HCT116 (cell line): ENCODE data around the gene ADGRL3. TPM values are rescaled to one million over a fixed set of nuclear protein-coding genes. Genes with fewer than 3 reads are reported as not detected.

Experiments
- ATAC-seq: fragments of 200-7000 bp; cut with Tn5 transposase; 2 replicates; pipeline ENCODE4 v1.9.1; 2020; ENCODE audit warnings: mild to moderate bottlenecking, moderate library complexity
- BruUV-seq: library from RNA; stranded (reverse); fragments of 400-500 nt; replicated peaks from 2 replicates; lab custom pipeline; 2021; lab: Mats Ljungman, UMichigan
- CTCF ChIA-PET: fragments of 300-600 bp; sonication (Branson Sonifier 250); formaldehyde crosslinking; loops from one replicate; lab custom pipeline; 2021; ENCODE audit warnings: antibody characterized with exemption; lab: Charles Lee
- POLR2A ChIA-PET: fragments of 300-600, 350-600 bp; sonication (Branson Sonifier 250); formaldehyde crosslinking; loops from one replicate; lab custom pipeline; 2021; ENCODE audit warnings: antibody characterized with exemption; lab: Charles Lee
- RAD21 ChIA-PET, 2 experiments: fragments of 300-600 bp; sonication (Branson Sonifier 250); formaldehyde crosslinking; loops; one replicate each; lab custom pipeline; 2023; ENCODE audit warnings: low total read pairs in 2 of 2; ENCODE audit not compliant: uncharacterized antibody in 2 of 2, unreplicated experiment in 2 of 2, low non-redundant PET in 1 of 2; lab: Charles Lee
- DNase-seq: peaks from one replicate; pipeline ENCODE4 v3.0.0-alpha.2; 2010; ENCODE audit warnings: low read depth, low spot score
- H2AFZ ChIP-seq: fragments of 200-600 bp; shearing (Covaris generic), sonication (generic); 2 replicates; pipeline ENCODE4 v1.6.1; 2017; ENCODE audit warnings: low read depth, mixed run types, mixed read lengths, antibody characterized with exemption, low read length; ENCODE audit not compliant: poor library complexity, severe bottlenecking
- H3K27ac ChIP-seq: 2 replicates; pipeline ENCODE4 v1.5.1; 2012; ENCODE audit warnings: low read depth, low read length
- H3K27me3 ChIP-seq: fragments of 200-600 bp; sonication (generic); 2 replicates; pipeline ENCODE4 v1.6.1; 2016; ENCODE audit warnings: mixed run types, low read length, mixed read lengths; ENCODE audit not compliant: insufficient read depth
- H3K36me3 ChIP-seq, 2 experiments: fragments of 200-500 bp in 1 of 2; fragments of 200-600 bp in 1 of 2; sonication (Bioruptor generic) in 1 of 2; sonication (generic) in 1 of 2; 2 replicates each; pipeline versions ENCODE4 v1.5.1 to v1.6.1; 2014 to 2016; ENCODE audit warnings: low read length in 2 of 2, inconsistent platforms in 1 of 2, mixed read lengths in 1 of 2, mixed run types in 1 of 2; ENCODE audit not compliant: insufficient read depth in 2 of 2, control insufficient read depth in 1 of 2
- H3K4me1 ChIP-seq, 2 experiments: fragments of 200-600 bp in 1 of 2; sonication (generic) in 1 of 2; 2 replicates each; pipeline versions ENCODE4 v1.5.1 to v1.6.1; 2012 to 2017; ENCODE audit warnings: low read length in 2 of 2, inconsistent platforms in 1 of 2, mild to moderate bottlenecking in 1 of 2, mixed read lengths in 1 of 2, mixed run types in 1 of 2, moderate library complexity in 1 of 2; ENCODE audit not compliant: insufficient read depth in 2 of 2, control insufficient read depth in 1 of 2
- H3K4me2 ChIP-seq: fragments of 200-600 bp; sonication (generic); 2 replicates; pipeline ENCODE4 v1.6.1; 2017; ENCODE audit warnings: mixed run types, low read length, mixed read lengths
- H3K4me3 ChIP-seq, 2 experiments: fragments of 200-600 bp in 1 of 2; sonication (generic) in 1 of 2; replicated peaks in 1 of 2; 2 replicates each; pipeline ENCODE4 v1.5.1; 2011 to 2016; ENCODE audit warnings: low read length in 2 of 2, control low read depth in 1 of 2, low read depth in 1 of 2, mild to moderate bottlenecking in 1 of 2, mixed read lengths in 1 of 2, mixed run types in 1 of 2
- H3K79me2 ChIP-seq: fragments of 200-600 bp; sonication (generic); 2 replicates; pipeline ENCODE4 v1.6.1; 2017; ENCODE audit warnings: mild to moderate bottlenecking, mixed run types, low read length, moderate library complexity, mixed read lengths; ENCODE audit not compliant: insufficient read depth
- H3K9ac ChIP-seq: fragments of 200-600 bp; sonication (generic); 2 replicates; pipeline ENCODE4 v1.6.1; 2016; ENCODE audit warnings: low read length, mixed read lengths
- H3K9me2 ChIP-seq: fragments of 200-600 bp; sonication (generic), shearing (Covaris generic); 2 replicates; pipeline ENCODE4 v1.6.1; 2017; ENCODE audit warnings: mixed run types, mild to moderate bottlenecking, moderate library complexity; ENCODE audit not compliant: insufficient read depth
- H3K9me3 ChIP-seq, 2 experiments: fragments of 200-500 bp in 1 of 2; fragments of 200-600 bp in 1 of 2; sonication (Bioruptor generic) in 1 of 2; sonication (generic) in 1 of 2; 2 replicates each; pipeline ENCODE4 v1.6.1; 2014 to 2017; ENCODE audit warnings: low read length in 2 of 2, mixed read lengths in 2 of 2, inconsistent platforms in 1 of 2, low read depth in 1 of 2, mild to moderate bottlenecking in 1 of 2, mixed run types in 1 of 2, moderate library complexity in 1 of 2; ENCODE audit not compliant: control insufficient read depth in 1 of 2, insufficient read depth in 1 of 2
- H4K20me1 ChIP-seq: fragments of 200-600 bp; sonication (generic), shearing (Covaris generic); 2 replicates; pipeline ENCODE4 v1.6.1; 2017; ENCODE audit warnings: mixed run types, mild to moderate bottlenecking, moderate library complexity; ENCODE audit not compliant: insufficient read depth
- ATF3 ChIP-seq: IDR thresholded peaks from 2 replicates; pipeline ENCODE4 v1.6.1; 2012
- CBX3 ChIP-seq: IDR thresholded peaks from 2 replicates; pipeline ENCODE4 v1.6.1; 2012; ENCODE audit warnings: low read depth
- CEBPB ChIP-seq: IDR thresholded peaks from 2 replicates; pipeline ENCODE4 v1.6.1; 2012; ENCODE audit warnings: low read depth
- CTCF ChIP-seq, 3 experiments: fragments of 200-600 bp in 1 of 3; sonication (generic) in 1 of 3; IDR thresholded peaks in 2 of 3; conservative IDR thresholded peaks in 1 of 3; 2 replicates each; pipeline ENCODE4 v1.5.1; 2012 to 2017; ENCODE audit warnings: low read depth in 2 of 3, low read length in 2 of 3, antibody characterized with exemption in 1 of 3, borderline replicate concordance in 1 of 3, control low read depth in 1 of 3, mild to moderate bottlenecking in 1 of 3, mixed read lengths in 1 of 3, mixed run types in 1 of 3, moderate library complexity in 1 of 3; ENCODE audit not compliant: insufficient read depth in 1 of 3
- EGR1 ChIP-seq: IDR thresholded peaks from 2 replicates; pipeline ENCODE4 v1.6.1; 2012; ENCODE audit warnings: low read depth
- ELF1 ChIP-seq: IDR thresholded peaks from 2 replicates; pipeline ENCODE4 v1.6.1; 2012; ENCODE audit warnings: low read depth, borderline replicate concordance
- EZH2phosphoT487 ChIP-seq: fragments of 200-600 bp; IDR thresholded peaks from 2 replicates; pipeline ENCODE4 v1.6.1; 2018; ENCODE audit warnings: antibody characterized with exemption, borderline replicate concordance
- MAX ChIP-seq: IDR thresholded peaks from 2 replicates; pipeline ENCODE4 v1.6.1; 2012
- POLR2A ChIP-seq: IDR thresholded peaks from 2 replicates; pipeline ENCODE4 v1.7.0; 2011; ENCODE audit warnings: borderline replicate concordance; ENCODE audit not compliant: insufficient read depth, insufficient read length; ENCODE audit errors: extremely low read depth
- POLR2AphosphoS5 ChIP-seq: IDR thresholded peaks from 2 replicates; pipeline ENCODE4 v1.6.1; 2011; ENCODE audit warnings: mild to moderate bottlenecking, low read depth, low read length, moderate library complexity
- RAD21 ChIP-seq: IDR thresholded peaks from 2 replicates; pipeline ENCODE4 v1.6.1; 2012; ENCODE audit warnings: low read depth, mild to moderate bottlenecking
- REST ChIP-seq: IDR thresholded peaks from 2 replicates; pipeline ENCODE4 v1.6.1; 2012; ENCODE audit warnings: low read depth
- SIN3A ChIP-seq: IDR thresholded peaks from 2 replicates; pipeline ENCODE4 v1.6.1; 2012; ENCODE audit warnings: low read depth
- SP1 ChIP-seq: IDR thresholded peaks from 2 replicates; pipeline ENCODE4 v1.6.1; 2012; ENCODE audit warnings: low read depth
- TCF7L2 ChIP-seq: IDR thresholded peaks from 2 replicates; pipeline ENCODE4 v1.7.0; 2011; ENCODE audit warnings: borderline replicate concordance, inconsistent platforms; ENCODE audit not compliant: insufficient read depth, insufficient read length; ENCODE audit errors: extremely low read depth
- YY1 ChIP-seq: IDR thresholded peaks from 2 replicates; pipeline ENCODE4 v1.6.1; 2011; ENCODE audit warnings: low read length, low read depth, moderate library complexity, mild to moderate bottlenecking; ENCODE audit not compliant: insufficient replicate concordance; ENCODE audit errors: extremely low read depth
- ZBTB33 ChIP-seq: IDR thresholded peaks from 2 replicates; pipeline ENCODE4 v1.6.1; 2011; ENCODE audit warnings: mild to moderate bottlenecking, low read length, moderate library complexity; ENCODE audit not compliant: insufficient replicate concordance; ENCODE audit errors: extremely low read depth
- ZFX ChIP-seq: fragments of 450-650 bp; IDR thresholded peaks from 2 replicates; pipeline ENCODE4 v1.6.1; 2017
- ZNF274 ChIP-seq: fragments of 200-500 bp; sonication (Bioruptor generic); IDR thresholded peaks from 2 replicates; pipeline ENCODE4 v1.6.1; 2014; ENCODE audit warnings: mild to moderate bottlenecking, low read depth, low read length, inconsistent platforms
- intact Hi-C: fragments of 100-400 bp; cut with micrococcal nuclease; formaldehyde crosslinking; loops from 2 replicates; pipeline ENCODE4 v1.10.0; 2022
- total RNA-seq: library from RNA; stranded (reverse); gene quantifications from one replicate; pipeline ENCODE4 v1.2.1, GENCODE V29; 2021; ENCODE audit not compliant: unreplicated experiment

The ADGRL3 gene
- total RNA-seq, 1 experiment from 2014 or later: not detected

GRCh38 chr4:61199873-61200186 is 296 bp upstream of the ADGRL3 start:
- Histone ChIP-seq H3K79me2 (no peaks in the 10 kb centered on the region), H3K9me2 (no peaks in the 10 kb centered on the region), H3K4me3 (no peak overlapping the region), H3K4me2 (no peak overlapping the region), H3K27me3 (no peaks in the 10 kb centered on the region), H4K20me1 (no peaks in the 10 kb centered on the region), H3K27ac (no peak overlapping the region), H3K9me3 (peaks cover 8 to 17% of the 10 kb centered on the region in 2 experiments; a peak in 2 of 4 replicates), H3K9ac (no peak overlapping the region), H3K36me3 (no peaks in the 10 kb centered on the region), H3K4me1 (no peaks in the 10 kb centered on the region), H2AFZ (no peak overlapping the region)
- DNase-seq: no peak
- TF ChIP-seq POLR2AphosphoS5: no peak
- TF ChIP-seq EGR1: no peak
- TF ChIP-seq YY1: no peak
- no peak for TF ChIP-seq POLR2A
- no peak for TF ChIP-seq CBX3
- TF ChIP-seq SP1: no peak
- TF ChIP-seq CTCF (IDR thresholded peaks at IDR 0.05 in 2 of 3, conservative IDR thresholded peaks at IDR 0.05 in 1 of 3; ENCODE audit: borderline replicate concordance in 1 of 3, insufficient read depth in 1 of 3, low read depth in 2 of 3, low read length in 2 of 3): no peak
- no peak for TF ChIP-seq ATF3
- TF ChIP-seq ZFX: no peak
- TF ChIP-seq REST: no peak
- no peak for TF ChIP-seq TCF7L2
- TF ChIP-seq RAD21: no peak
- no peak for TF ChIP-seq CEBPB
- no peak for TF ChIP-seq MAX
- no peak for TF ChIP-seq SIN3A
- no peak for TF ChIP-seq EZH2phosphoT487
- no peak for TF ChIP-seq ZBTB33
- TF ChIP-seq ELF1: no peak
- no peak for TF ChIP-seq ZNF274
- intact Hi-C loops: no loop called here
- no TSS peak for BruUV-seq
- POLR2A ChIA-PET: no interaction called here
- no peak for ATAC-seq
- RAD21 ChIA-PET: no interaction called here
- CTCF ChIA-PET: no interaction called here
